Measurements from ENCODE around the gene PDXDC1.
"Not testable (repeated sequence)": the region's sequence is repeated elsewhere in the genome, so short reads cannot be mapped to it uniquely, and the experiment has no call there.

DNA sequence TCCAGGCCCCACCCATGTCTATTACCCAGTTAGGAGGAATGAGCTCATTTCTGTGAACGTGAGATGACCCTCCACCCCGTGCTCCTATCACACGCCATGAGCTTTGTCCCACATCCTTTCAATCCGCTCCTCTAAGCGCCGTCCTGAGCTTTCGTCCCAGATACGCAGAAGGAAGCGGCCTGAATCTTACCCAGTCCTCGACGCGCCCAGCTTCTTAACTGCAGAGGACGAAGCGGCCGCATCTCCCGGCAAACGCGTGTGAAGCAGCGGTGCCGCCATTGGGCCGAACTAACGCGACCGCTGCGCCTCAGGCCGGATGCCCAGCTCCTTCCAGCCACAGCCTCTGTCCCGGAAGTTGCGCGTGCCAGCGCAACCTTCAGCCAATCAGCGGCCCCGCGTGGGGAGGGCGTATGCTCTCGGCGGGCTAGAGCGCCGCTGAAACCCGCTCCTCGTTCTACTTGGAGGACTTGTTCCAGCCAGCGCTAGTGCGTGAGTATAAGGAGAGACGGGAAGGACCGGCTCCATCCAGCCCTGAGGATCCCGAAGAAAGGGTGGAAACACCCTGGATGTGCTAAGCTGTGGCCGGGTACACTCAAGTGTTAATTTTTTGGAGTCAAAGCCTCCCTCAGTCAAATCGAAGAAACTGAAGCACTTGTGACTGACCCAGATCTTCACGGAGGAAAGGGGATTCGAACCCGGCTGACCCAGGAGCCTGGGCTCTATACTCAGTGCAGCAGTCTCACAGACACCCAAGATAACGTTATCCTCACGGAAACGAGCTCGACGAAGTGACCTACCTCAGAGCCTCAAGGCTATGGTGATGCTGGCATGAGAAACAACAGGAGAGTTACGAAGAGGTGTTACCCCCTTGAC lies 119.4 kb downstream of the PDXDC1 start, which contains the start of gene RRN3:
- TF ChIP-seq ETV6 (CRISPR knock-in tag; IDR thresholded peaks at IDR 0.05), result peak; percentile 84; the same call in 1 of the 2 replicates
- 0 out of 2 replicates have a peak, but pooled peaks have one; percentile 12 for TF ChIP-seq JUN (CRISPR knock-in tag; IDR thresholded peaks at IDR 0.05)
- TF ChIP-seq ZNF423 (CRISPR knock-in tag; IDR thresholded peaks at IDR 0.05), result not testable (repeated sequence)
- TF ChIP-seq, protein P1, sequence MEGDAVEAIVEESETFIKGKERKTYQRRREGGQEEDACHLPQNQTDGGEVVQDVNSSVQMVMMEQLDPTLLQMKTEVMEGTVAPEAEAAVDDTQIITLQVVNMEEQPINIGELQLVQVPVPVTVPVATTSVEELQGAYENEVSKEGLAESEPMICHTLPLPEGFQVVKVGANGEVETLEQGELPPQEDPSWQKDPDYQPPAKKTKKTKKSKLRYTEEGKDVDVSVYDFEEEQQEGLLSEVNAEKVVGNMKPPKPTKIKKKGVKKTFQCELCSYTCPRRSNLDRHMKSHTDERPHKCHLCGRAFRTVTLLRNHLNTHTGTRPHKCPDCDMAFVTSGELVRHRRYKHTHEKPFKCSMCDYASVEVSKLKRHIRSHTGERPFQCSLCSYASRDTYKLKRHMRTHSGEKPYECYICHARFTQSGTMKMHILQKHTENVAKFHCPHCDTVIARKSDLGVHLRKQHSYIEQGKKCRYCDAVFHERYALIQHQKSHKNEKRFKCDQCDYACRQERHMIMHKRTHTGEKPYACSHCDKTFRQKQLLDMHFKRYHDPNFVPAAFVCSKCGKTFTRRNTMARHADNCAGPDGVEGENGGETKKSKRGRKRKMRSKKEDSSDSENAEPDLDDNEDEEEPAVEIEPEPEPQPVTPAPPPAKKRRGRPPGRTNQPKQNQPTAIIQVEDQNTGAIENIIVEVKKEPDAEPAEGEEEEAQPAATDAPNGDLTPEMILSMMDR (IDR thresholded peaks at IDR 0.05), result not testable (repeated sequence)
- TF ChIP-seq, protein P2, sequence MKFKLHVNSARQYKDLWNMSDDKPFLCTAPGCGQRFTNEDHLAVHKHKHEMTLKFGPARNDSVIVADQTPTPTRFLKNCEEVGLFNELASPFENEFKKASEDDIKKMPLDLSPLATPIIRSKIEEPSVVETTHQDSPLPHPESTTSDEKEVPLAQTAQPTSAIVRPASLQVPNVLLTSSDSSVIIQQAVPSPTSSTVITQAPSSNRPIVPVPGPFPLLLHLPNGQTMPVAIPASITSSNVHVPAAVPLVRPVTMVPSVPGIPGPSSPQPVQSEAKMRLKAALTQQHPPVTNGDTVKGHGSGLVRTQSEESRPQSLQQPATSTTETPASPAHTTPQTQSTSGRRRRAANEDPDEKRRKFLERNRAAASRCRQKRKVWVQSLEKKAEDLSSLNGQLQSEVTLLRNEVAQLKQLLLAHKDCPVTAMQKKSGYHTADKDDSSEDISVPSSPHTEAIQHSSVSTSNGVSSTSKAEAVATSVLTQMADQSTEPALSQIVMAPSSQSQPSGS (CRISPR knock-in tag; IDR thresholded peaks at IDR 0.05; ENCODE audit: borderline replicate concordance, low read depth), result not testable (repeated sequence)
